OCI-LY1 (cell line): ENCODE measurements around the gene CCNL2.

ENCODE experiments used
- CTCF ChIP-seq: fragments of 200-600 bp; sonication (generic), shearing (Covaris generic); IDR thresholded peaks from 2 replicates; pipeline ENCODE4 v1.5.1; 2017; ENCODE audit warnings: mild to moderate bottlenecking, antibody characterized with exemption, low read length, moderate library complexity, mixed read lengths
- EZH2 ChIP-seq: fragments of 200-600 bp; sonication (generic), shearing (Covaris generic); IDR thresholded peaks from 2 replicates; pipeline ENCODE4 v1.8.0; 2017; ENCODE audit warnings: borderline replicate concordance, mixed run types, mild to moderate bottlenecking, antibody characterized with exemption, low read length, moderate library complexity, mixed read lengths

- TF ChIP-seq CTCF (no peak), EZH2 (no peak)
These were observed 39.6 kb upstream of the CCNL2 start for GRCh38 chr1:1438531-1439381.
